Fibroblast of lung (primary cell): ENCODE results near the gene ENTPD7.

Experiments
- EZH2 ChIP-seq: IDR thresholded peaks from 2 replicates; pipeline ENCODE4 v1.5.1; 2012; ENCODE audit warnings: low read length, control low read depth, mild to moderate bottlenecking; ENCODE audit errors: missing control alignments
- TF ChIP-seq, protein P1 (sequence below), 2 donors: IDR thresholded peaks in 1 of 2; conservative IDR thresholded peaks in 1 of 2; 1 replicate in 1 of 2; 2 replicates in 1 of 2; pipeline ENCODE4 v1.5.1; 2011 to 2012; ENCODE audit warnings: low read length in 2 of 2, control low read depth in 1 of 2, inconsistent platforms in 1 of 2, low read depth in 1 of 2, mild to moderate bottlenecking in 1 of 2

DNA sequence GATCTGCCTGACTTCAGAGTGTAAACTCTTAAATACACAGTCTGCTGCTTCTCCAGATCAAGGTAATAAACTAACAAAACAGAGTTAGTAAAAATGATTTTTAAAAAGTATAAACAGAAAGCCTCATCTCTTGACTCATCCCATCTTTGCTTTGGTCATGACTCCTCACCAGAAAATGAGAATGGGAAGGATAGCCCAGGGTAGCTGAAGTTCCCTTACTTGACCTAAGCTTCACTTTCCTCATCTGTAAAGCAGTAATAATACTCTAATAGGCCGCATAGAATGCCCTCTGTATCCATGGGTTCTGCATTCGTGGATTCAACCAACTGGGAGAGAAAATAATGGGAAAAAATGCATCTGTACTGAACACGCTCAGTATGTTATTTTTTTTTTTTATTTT is 27.8 kb upstream of the ENTPD7 start:
- TF ChIP-seq, protein P1, sequence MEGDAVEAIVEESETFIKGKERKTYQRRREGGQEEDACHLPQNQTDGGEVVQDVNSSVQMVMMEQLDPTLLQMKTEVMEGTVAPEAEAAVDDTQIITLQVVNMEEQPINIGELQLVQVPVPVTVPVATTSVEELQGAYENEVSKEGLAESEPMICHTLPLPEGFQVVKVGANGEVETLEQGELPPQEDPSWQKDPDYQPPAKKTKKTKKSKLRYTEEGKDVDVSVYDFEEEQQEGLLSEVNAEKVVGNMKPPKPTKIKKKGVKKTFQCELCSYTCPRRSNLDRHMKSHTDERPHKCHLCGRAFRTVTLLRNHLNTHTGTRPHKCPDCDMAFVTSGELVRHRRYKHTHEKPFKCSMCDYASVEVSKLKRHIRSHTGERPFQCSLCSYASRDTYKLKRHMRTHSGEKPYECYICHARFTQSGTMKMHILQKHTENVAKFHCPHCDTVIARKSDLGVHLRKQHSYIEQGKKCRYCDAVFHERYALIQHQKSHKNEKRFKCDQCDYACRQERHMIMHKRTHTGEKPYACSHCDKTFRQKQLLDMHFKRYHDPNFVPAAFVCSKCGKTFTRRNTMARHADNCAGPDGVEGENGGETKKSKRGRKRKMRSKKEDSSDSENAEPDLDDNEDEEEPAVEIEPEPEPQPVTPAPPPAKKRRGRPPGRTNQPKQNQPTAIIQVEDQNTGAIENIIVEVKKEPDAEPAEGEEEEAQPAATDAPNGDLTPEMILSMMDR (conservative IDR thresholded peaks at IDR 0.05 in 1 of 2, IDR thresholded peaks at IDR 0.05 in 1 of 2; ENCODE audit: low read depth in 1 of 2, low read length in 2 of 2) = no peak
- no peak for TF ChIP-seq EZH2
